Fibroblast of mammary gland (primary cell): Measurements from ENCODE around the gene PHLDA3.
A peak's percentile ranks its signal among the peaks of the same experiment; 100 is the strongest.
"Not testable (repeated sequence)": the region's sequence is repeated elsewhere in the genome, so short reads cannot be mapped to it uniquely, and the experiment has no call there.

Experiments
- DNase-seq: peaks from one replicate; pipeline ENCODE4 v3.0.0-alpha.2; 2010; ENCODE audit warnings: low read depth
- H3K4me3 ChIP-seq: 2 replicates; pipeline ENCODE4 v1.5.1; 2011; ENCODE audit warnings: low read depth, mild to moderate bottlenecking, low read length, moderate library complexity; ENCODE audit not compliant: control insufficient read depth
- TF ChIP-seq, protein P1 (sequence below): conservative IDR thresholded peaks from 2 replicates; pipeline ENCODE4 v1.5.1; 2011; ENCODE audit warnings: low read depth, low read length, inconsistent platforms; ENCODE audit not compliant: control insufficient read depth, insufficient read depth

The PHLDA3 gene

DNA sequence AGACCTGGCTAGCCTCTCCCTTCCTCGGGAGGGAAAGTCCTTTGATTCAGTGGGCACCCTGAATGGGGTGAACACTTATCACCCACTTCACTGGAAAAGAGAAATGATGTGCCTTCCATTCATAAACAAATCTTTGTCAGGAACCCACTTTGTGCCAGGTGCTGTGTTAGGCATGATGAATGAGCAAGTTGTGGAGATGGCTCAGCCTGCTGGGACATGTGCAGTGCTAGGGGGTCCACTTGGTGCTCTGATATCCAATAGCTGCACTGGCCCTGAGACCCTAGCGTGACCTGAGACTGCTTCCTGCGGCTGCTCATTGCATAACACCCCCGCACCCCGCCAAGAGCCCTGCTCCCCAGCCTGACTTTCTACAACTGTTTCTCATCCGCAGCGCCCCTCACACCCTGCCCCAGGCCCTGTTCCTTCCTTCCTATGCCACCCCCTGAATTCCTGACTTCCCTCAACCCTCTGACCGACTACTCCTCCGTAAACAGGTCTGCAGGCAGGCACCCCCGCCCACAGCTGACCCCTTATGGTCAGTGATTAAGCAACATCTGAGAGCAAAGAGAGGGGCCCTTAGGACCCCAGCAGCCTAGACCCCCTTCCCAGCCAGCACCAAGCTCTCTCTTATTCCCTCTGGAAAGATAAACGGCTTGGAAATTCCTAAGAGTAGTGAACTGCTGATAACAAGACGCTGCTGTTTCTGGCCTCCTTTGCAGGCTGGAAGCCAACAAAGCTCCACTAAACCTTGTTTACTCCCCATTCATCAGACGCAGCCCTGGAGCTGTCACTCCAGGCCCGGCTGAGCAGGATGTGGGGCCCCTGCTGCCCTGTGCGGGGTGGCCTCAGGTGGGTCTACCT, 25.0 kb upstream of the PHLDA3 start:
- DNase-seq = peak; percentile 52
- no peak overlapping the region for H3K4me3 ChIP-seq

DNA sequence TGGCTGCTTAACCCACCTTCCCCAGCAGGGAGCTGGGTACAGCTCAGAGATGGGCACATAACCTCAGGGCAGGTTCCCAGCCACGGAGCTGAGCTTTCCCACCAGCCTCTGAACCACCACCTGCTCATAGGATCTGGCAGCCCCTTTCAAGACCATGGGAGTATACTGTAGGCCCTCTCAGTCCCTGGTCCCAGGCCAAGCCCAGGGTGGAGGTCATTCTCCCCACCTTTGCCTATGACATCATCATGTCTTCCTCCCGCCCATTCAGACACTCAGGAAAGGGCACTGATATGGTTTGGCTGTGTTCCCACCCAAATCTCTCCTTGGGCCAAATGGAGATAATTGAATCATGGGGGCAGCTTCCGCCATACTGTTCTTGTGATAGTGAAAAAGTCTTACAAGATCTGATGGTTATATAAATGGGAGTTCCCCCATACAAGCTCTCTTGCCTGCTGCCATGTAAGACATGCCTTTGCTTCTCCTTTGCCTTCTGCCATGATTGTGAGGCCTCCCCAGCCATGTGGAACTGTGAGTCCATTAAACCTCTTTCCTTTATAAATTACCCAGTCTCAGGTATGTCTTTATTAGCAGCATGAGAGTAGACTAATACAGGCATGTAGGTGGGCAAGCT, 24.2 kb upstream of the PHLDA3 start:
- H3K4me3 ChIP-seq = not testable (repeated sequence)

More for the DNA sequence above, 25.0 kb upstream of the PHLDA3 start:
- TF ChIP-seq, protein P1, sequence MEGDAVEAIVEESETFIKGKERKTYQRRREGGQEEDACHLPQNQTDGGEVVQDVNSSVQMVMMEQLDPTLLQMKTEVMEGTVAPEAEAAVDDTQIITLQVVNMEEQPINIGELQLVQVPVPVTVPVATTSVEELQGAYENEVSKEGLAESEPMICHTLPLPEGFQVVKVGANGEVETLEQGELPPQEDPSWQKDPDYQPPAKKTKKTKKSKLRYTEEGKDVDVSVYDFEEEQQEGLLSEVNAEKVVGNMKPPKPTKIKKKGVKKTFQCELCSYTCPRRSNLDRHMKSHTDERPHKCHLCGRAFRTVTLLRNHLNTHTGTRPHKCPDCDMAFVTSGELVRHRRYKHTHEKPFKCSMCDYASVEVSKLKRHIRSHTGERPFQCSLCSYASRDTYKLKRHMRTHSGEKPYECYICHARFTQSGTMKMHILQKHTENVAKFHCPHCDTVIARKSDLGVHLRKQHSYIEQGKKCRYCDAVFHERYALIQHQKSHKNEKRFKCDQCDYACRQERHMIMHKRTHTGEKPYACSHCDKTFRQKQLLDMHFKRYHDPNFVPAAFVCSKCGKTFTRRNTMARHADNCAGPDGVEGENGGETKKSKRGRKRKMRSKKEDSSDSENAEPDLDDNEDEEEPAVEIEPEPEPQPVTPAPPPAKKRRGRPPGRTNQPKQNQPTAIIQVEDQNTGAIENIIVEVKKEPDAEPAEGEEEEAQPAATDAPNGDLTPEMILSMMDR = no peak

DNA sequence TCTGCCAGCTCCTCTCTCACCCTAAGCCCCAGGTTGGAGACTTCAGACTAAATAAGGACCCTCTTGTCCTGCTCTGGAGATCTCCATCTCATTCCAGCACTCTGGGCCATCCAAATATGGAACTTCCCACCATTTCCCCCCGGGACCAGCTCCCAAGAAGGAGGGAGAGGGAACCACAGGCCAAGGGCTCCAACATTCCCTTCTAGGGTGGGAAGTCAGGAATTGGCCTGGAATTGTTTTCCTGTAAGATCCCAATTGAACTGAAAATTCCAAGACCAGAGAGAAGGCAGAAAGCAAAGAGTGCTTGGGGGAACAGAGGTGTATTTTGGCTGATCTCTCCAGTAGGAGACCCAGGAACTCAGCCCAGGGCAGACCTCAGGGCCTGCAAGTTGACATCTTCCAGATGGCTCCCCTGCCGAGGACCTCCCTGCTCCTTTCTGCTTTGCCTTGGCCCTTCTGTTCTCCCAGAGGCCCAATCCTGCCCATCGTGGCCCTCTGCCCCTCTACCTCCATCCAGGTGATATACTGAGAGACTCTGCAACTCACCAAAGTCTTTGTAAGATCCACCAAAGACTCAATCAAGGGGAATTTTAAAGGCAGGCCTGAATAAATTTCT, 23.0 kb upstream of the PHLDA3 start:
- H3K4me3 ChIP-seq = no peak overlapping the region
- TF ChIP-seq, protein P1 = no peak

More for the DNA sequence above, 24.2 kb upstream of the PHLDA3 start:
- not testable (repeated sequence) for DNase-seq

DNA sequence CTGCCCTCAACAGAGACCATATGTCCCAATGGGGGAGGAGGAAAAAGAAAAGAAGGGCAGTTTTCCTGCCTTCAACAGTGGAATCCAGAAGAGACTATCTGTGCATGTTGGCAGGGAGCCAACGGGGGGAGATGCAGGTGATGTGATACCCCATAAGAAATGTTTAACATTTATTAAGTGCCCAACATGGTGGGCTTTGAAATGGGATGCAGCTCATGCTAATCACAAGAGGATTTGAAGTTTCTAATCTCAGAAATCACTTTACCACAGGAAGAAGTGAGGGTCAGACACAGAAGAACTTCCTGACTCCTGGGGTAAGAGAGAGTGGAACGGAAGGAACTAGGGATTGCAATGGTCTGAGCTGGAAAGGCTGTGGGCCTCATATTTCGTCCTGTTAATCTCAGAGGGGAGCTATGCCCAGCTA, 21.7 kb upstream of the PHLDA3 start:
- TF ChIP-seq, protein P1 = no peak
- no peak overlapping the region for H3K4me3 ChIP-seq
- DNase-seq = no peak

More for the DNA sequence above, 23.0 kb upstream of the PHLDA3 start:
- DNase-seq = no peak

DNA sequence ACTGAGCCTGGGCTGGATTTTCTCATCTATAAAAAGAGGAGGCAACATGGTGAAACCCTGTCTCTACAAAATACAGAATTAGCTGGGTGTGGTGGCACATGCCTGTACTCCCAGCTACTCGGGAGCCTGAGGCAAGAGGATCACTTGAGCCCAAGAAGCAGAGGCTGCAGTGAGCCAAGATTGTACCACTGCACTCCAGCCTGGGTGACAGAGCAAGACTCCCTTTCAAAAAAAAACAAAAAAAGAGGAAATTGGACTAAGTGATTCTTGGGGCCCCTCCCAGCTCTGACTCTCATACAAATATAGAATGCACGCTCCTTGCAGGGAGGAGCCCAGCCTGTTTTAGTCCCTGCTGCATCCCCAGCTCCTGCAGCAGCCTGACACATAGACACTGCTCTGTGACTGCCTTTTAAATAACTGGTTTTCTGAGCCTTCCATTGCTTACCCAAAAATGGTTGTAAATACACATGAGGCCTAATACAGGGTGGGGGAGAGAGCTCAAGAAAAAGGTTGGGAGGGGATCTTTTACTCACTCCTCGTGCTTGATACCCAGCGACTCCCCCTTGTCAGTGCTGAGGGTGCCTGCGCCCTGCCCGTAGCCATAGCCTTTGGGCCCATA, 20.8 kb upstream of the PHLDA3 start:
- no peak overlapping the region for H3K4me3 ChIP-seq
- DNase-seq = no peak
- TF ChIP-seq, protein P1 = no peak

DNA sequence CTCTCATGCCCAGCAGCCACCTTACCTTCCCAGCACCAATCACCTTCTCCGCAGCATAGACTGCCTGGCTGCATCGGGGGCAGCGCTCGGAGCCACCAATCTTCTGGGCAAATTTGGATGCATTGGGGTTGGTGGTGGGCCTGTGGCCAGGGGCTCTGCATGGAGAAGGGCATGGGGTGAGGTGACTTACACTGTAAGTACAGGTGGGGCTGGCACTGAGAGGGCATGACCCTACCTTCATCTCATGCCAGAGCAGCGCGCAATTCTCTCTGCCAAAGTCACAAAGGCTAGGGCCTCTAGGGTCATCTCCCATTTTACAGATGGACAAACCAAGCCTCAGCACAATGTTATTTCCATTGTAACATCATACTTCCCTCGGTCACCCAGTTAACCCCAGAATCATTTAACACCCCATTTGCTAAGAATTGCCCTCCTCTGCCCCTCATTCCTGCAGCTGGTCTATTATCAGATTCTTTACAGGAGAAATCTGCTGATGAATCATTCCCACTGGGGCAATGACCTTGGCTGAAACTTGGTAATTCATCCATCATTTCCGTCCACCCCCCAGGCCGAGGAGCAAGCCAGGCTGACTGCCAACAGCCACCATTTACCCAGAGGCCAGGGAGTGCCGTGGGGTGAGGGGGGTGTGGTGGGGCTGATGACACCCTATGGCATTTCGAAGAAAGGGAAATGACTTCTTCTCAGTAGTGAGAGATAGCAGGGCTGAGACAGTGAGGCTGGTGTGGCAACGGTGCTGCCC, 20.0 kb upstream of the PHLDA3 start:
- TF ChIP-seq, protein P1 = no peak
- H3K4me3 ChIP-seq = no peak overlapping the region
- DNase-seq = peak; percentile 96
